Ishikawa (cell line): ENCODE measurements around the gene PTPRM.

ENCODE experiments used
- CEBPB ChIP-seq: IDR thresholded peaks from 2 replicates; pipeline ENCODE4 v1.6.1; 2012
- CREB1 ChIP-seq: IDR thresholded peaks from 2 replicates; pipeline ENCODE4 v1.6.1; 2012; ENCODE audit warnings: low read depth
- EGR1 ChIP-seq: IDR thresholded peaks from 2 replicates; pipeline ENCODE4 v1.6.1; 2012
- EP300 ChIP-seq: IDR thresholded peaks from 2 replicates; pipeline ENCODE4 v1.6.1; 2012; ENCODE audit warnings: borderline replicate concordance
- FOXM1 ChIP-seq: IDR thresholded peaks from 2 replicates; pipeline ENCODE4 v1.6.1; 2012; ENCODE audit warnings: low read depth, borderline replicate concordance
- NFIC ChIP-seq: IDR thresholded peaks from 2 replicates; pipeline ENCODE4 v1.6.1; 2012
- RAD21 ChIP-seq: IDR thresholded peaks from 2 replicates; pipeline ENCODE4 v1.6.1; 2012; ENCODE audit warnings: low read depth
- TAF1 ChIP-seq: IDR thresholded peaks from 2 replicates; pipeline ENCODE4 v1.6.1; 2012; ENCODE audit warnings: low read depth, mild to moderate bottlenecking
- TCF12 ChIP-seq: IDR thresholded peaks from 2 replicates; pipeline ENCODE4 v1.6.1; 2012; ENCODE audit warnings: low read depth
- TEAD4 ChIP-seq: IDR thresholded peaks from 2 replicates; pipeline ENCODE4 v1.6.1; 2012
- YY1 ChIP-seq: IDR thresholded peaks from 2 replicates; pipeline ENCODE4 v1.6.1; 2012; ENCODE audit warnings: low read depth
- ZBTB7A ChIP-seq: IDR thresholded peaks from 2 replicates; pipeline ENCODE4 v1.6.1; 2012; ENCODE audit warnings: low read depth
- TF ChIP-seq, protein P1 (sequence below): IDR thresholded peaks from 2 replicates; pipeline ENCODE4 v1.6.1; 2012
- TF ChIP-seq, protein P2 (sequence below): IDR thresholded peaks from 2 replicates; pipeline ENCODE4 v1.6.1; 2012; ENCODE audit warnings: low read depth, mild to moderate bottlenecking
- TF ChIP-seq, protein P3 (sequence below): IDR thresholded peaks from 2 replicates; pipeline ENCODE4 v1.6.1; 2012

Gene PTPRM

DNA sequence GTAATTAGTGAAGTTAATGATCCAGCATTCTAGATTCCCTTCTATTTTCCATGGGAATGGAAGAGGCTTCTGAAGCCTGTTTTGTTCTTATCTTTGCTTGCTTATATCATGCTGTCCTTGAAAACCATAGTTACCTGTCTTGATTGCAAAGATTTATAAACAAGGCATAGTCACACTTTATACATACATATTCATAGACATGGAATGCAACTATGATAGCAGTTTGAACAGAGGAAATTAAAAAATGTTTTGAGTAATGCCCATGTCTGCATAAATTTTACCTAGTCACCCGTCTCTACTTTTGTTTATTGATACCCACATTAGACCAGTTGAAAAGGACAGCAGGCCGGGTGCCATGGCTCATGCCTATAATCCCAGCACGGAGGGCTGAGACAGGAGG is 289.0 kb downstream of the PTPRM start:
- no peak for TF ChIP-seq EGR1
- TF ChIP-seq, protein P1, sequence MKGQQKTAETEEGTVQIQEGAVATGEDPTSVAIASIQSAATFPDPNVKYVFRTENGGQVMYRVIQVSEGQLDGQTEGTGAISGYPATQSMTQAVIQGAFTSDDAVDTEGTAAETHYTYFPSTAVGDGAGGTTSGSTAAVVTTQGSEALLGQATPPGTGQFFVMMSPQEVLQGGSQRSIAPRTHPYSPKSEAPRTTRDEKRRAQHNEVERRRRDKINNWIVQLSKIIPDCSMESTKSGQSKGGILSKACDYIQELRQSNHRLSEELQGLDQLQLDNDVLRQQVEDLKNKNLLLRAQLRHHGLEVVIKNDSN: no peak
- TF ChIP-seq CREB1: no peak
- no peak for TF ChIP-seq CEBPB

DNA sequence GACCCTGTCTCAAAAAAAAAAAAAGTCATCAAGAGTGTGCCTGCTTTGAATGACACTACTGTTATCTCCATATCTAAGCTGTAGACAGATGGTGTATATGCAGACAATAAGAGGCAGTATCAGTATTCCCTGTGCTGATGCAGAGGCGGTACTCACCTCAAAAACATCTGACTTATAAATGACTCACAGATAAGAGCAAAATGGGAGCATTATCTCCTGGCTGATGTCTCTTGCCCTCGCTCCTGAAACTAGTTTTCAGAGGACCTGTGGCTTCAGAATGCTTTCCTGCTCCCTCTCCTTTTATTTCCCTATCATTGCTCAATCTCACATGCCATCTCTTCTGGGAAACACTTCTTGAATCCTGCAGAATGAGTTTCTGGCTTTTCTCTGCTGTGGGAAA is 289.6 kb downstream of the PTPRM start:
- no peak for TF ChIP-seq FOXM1
- no peak for TF ChIP-seq RAD21
- no peak for TF ChIP-seq TAF1
- TF ChIP-seq ZBTB7A: no peak
- TF ChIP-seq CEBPB: no peak
- TF ChIP-seq, protein P1: no peak
- no peak for TF ChIP-seq TEAD4
- no peak for TF ChIP-seq EGR1
- TF ChIP-seq, protein P2, sequence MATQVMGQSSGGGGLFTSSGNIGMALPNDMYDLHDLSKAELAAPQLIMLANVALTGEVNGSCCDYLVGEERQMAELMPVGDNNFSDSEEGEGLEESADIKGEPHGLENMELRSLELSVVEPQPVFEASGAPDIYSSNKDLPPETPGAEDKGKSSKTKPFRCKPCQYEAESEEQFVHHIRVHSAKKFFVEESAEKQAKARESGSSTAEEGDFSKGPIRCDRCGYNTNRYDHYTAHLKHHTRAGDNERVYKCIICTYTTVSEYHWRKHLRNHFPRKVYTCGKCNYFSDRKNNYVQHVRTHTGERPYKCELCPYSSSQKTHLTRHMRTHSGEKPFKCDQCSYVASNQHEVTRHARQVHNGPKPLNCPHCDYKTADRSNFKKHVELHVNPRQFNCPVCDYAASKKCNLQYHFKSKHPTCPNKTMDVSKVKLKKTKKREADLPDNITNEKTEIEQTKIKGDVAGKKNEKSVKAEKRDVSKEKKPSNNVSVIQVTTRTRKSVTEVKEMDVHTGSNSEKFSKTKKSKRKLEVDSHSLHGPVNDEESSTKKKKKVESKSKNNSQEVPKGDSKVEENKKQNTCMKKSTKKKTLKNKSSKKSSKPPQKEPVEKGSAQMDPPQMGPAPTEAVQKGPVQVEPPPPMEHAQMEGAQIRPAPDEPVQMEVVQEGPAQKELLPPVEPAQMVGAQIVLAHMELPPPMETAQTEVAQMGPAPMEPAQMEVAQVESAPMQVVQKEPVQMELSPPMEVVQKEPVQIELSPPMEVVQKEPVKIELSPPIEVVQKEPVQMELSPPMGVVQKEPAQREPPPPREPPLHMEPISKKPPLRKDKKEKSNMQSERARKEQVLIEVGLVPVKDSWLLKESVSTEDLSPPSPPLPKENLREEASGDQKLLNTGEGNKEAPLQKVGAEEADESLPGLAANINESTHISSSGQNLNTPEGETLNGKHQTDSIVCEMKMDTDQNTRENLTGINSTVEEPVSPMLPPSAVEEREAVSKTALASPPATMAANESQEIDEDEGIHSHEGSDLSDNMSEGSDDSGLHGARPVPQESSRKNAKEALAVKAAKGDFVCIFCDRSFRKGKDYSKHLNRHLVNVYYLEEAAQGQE: no peak
- no peak for TF ChIP-seq CREB1
- no peak for TF ChIP-seq YY1
- TF ChIP-seq TCF12: no peak
- no peak for TF ChIP-seq NFIC
- TF ChIP-seq EP300: no peak
- TF ChIP-seq, protein P3, sequence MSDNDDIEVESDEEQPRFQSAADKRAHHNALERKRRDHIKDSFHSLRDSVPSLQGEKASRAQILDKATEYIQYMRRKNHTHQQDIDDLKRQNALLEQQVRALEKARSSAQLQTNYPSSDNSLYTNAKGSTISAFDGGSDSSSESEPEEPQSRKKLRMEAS: no peak

DNA sequence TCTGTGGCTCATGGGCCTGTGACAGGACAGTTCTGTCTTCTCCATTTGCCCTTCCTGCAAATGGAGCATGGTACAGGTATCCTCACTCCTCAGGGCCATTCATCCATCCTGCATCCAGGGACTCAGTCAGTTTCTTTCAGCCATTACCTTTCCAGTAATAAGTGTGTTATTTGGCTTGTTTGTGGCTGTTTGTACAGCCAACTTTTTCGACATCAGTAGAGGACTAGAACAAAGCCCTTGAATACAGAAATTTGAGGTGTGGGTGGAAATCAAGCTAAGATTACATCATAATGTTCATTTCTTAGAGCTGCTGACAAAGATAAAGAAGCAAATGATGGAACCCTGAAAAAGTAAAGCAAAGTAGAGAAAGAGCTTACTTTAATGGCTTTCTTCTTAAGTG is 290.4 kb downstream of the PTPRM start:
- TF ChIP-seq TEAD4 (no peak), TAF1 (no peak), EGR1 (no peak), ZBTB7A (no peak), FOXM1 (no peak), YY1 (no peak), NFIC (no peak), TCF12 (no peak), EP300 (no peak), CREB1 (no peak), CEBPB (no peak), RAD21 (no peak)
- TF ChIP-seq, protein P3: no peak
- TF ChIP-seq, protein P1: no peak
- TF ChIP-seq, protein P2: no peak

DNA sequence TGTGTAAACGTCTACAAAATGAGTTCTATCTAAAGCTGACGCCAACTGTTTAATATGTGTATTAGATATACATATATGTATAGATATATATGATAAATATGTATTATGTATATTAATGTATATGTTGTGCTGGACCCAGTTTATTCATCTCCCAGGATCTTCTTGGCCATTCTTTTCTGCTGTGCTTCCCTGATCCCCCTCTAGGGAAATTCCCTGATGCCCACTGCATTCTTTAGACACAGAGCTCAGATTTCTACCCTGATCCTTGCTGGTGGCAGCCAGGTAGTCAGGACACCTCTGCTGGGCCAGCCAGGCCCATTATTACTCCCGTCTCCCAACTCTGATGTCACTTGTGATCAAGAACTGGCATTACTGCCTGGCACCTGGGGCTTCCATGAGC is 292.0 kb downstream of the PTPRM start:
- no peak for TF ChIP-seq TCF12
- no peak for TF ChIP-seq CEBPB
- no peak for TF ChIP-seq TAF1
- no peak for TF ChIP-seq CREB1
- TF ChIP-seq, protein P3: no peak
- no peak for TF ChIP-seq YY1
- TF ChIP-seq, protein P1: no peak
- TF ChIP-seq NFIC: no peak
- TF ChIP-seq, protein P2: no peak
- TF ChIP-seq FOXM1: no peak
- TF ChIP-seq TEAD4: no peak
- no peak for TF ChIP-seq ZBTB7A
- TF ChIP-seq EGR1: no peak
- TF ChIP-seq EP300: no peak
- TF ChIP-seq RAD21: no peak
